Panc1 (cell line): ENCODE data around the gene TBC1D22A.

Source experiments
- POLR2AphosphoS5 ChIP-seq: IDR thresholded peaks from 2 replicates; pipeline ENCODE4 v1.6.1; 2012; ENCODE audit warnings: mild to moderate bottlenecking, low read depth, low read length, moderate library complexity
- SIN3A ChIP-seq: IDR thresholded peaks from 2 replicates; pipeline ENCODE4 v1.6.1; 2012; ENCODE audit warnings: low read depth, mild to moderate bottlenecking, low read length, moderate library complexity, borderline replicate concordance; ENCODE audit not compliant: insufficient read depth
- TCF7L2 ChIP-seq: IDR thresholded peaks from 2 replicates; pipeline ENCODE4 v1.6.1; 2011; ENCODE audit warnings: mild to moderate bottlenecking, low read depth, low read length, inconsistent platforms
- TF ChIP-seq, protein P1 (sequence below): fragments of 450-650 bp; IDR thresholded peaks from 2 replicates; pipeline ENCODE4 v1.5.1; 2017; ENCODE audit warnings: mild to moderate bottlenecking
- TF ChIP-seq, protein P2 (sequence below), 2 experiments: IDR thresholded peaks; 2 replicates each; pipeline ENCODE4 v1.6.1; 2011 to 2012; ENCODE audit warnings: low read depth in 2 of 2, control low read depth in 1 of 2, low read length in 1 of 2, mild to moderate bottlenecking in 1 of 2, moderate library complexity in 1 of 2; ENCODE audit not compliant: insufficient read depth in 1 of 2

DNA sequence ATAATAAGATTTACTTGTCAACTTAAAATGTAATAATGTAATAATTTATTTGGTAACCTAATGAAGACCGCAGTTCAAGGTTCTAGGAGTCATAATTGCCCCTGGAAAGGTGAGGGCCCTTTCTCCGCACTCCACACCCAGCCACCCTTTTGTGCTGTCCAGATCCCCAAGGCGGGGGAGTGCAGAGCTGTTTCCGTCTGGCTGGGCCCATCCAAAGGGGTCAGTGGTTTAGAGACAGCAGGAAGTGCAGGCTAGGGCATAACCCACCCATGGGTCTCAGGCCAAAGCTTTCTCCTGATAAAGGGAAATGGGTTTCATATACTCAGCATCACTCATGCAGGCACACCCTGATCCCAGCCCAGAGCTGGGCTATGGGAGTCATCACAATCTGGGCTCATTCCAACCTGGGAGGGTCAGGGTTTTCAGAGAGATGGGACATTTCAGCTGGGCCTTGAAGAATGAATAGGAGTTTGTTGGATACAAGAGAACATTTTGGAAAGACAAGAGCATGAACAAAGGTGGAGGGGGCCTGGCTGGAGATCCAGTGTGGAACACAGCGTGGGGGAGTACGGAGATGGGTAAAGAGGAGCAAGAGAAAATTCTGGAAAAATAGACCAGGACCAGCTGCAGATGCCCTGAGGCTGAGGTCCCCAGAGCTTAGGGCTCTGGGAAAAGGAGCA lies 432.2 kb downstream of the TBC1D22A start:
- TF ChIP-seq, protein P1, sequence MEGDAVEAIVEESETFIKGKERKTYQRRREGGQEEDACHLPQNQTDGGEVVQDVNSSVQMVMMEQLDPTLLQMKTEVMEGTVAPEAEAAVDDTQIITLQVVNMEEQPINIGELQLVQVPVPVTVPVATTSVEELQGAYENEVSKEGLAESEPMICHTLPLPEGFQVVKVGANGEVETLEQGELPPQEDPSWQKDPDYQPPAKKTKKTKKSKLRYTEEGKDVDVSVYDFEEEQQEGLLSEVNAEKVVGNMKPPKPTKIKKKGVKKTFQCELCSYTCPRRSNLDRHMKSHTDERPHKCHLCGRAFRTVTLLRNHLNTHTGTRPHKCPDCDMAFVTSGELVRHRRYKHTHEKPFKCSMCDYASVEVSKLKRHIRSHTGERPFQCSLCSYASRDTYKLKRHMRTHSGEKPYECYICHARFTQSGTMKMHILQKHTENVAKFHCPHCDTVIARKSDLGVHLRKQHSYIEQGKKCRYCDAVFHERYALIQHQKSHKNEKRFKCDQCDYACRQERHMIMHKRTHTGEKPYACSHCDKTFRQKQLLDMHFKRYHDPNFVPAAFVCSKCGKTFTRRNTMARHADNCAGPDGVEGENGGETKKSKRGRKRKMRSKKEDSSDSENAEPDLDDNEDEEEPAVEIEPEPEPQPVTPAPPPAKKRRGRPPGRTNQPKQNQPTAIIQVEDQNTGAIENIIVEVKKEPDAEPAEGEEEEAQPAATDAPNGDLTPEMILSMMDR, result no peak
- TF ChIP-seq, protein P2, sequence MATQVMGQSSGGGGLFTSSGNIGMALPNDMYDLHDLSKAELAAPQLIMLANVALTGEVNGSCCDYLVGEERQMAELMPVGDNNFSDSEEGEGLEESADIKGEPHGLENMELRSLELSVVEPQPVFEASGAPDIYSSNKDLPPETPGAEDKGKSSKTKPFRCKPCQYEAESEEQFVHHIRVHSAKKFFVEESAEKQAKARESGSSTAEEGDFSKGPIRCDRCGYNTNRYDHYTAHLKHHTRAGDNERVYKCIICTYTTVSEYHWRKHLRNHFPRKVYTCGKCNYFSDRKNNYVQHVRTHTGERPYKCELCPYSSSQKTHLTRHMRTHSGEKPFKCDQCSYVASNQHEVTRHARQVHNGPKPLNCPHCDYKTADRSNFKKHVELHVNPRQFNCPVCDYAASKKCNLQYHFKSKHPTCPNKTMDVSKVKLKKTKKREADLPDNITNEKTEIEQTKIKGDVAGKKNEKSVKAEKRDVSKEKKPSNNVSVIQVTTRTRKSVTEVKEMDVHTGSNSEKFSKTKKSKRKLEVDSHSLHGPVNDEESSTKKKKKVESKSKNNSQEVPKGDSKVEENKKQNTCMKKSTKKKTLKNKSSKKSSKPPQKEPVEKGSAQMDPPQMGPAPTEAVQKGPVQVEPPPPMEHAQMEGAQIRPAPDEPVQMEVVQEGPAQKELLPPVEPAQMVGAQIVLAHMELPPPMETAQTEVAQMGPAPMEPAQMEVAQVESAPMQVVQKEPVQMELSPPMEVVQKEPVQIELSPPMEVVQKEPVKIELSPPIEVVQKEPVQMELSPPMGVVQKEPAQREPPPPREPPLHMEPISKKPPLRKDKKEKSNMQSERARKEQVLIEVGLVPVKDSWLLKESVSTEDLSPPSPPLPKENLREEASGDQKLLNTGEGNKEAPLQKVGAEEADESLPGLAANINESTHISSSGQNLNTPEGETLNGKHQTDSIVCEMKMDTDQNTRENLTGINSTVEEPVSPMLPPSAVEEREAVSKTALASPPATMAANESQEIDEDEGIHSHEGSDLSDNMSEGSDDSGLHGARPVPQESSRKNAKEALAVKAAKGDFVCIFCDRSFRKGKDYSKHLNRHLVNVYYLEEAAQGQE (IDR thresholded peaks at IDR 0.05; ENCODE audit: insufficient read depth in 1 of 2, low read depth in 2 of 2, low read length in 1 of 2), result no peak
- TF ChIP-seq POLR2AphosphoS5 (no peak), SIN3A (no peak), TCF7L2 (no peak)
